Frontal cortex (tissue), 4 donors: ENCODE measurements around the gene VPS13D. TPM values are rescaled to one million over a fixed set of nuclear protein-coding genes. Genes with fewer than 3 reads are reported as not detected.
"Not testable (repeated sequence)": the region's sequence is repeated elsewhere in the genome, so short reads cannot be mapped to it uniquely, and the experiment has no call there.

Experiments used
- DNase-seq, 2 donors: peaks; one replicate each; pipeline ENCODE4 v3.0.0; 2012; ENCODE audit warnings: low spot score in 2 of 2
- FAIRE-seq: peaks from 2 replicates; lab custom pipeline; 2012; peaks lifted over from hg19 to GRCh38; lab: Jason Lieb, UNC
- total RNA-seq: library from RNA; depleted of rRNA; stranded (reverse); fragments of >200 nt; gene quantifications from one replicate; pipeline ENCODE4 v1.2.3, GENCODE V29; 2014
- donor health status: control.
- donor health status: control.
- donor health status: control.

Gene VPS13D
- total RNA-seq, 1 donor from 2014 or later: 34.6 TPM

DNA sequence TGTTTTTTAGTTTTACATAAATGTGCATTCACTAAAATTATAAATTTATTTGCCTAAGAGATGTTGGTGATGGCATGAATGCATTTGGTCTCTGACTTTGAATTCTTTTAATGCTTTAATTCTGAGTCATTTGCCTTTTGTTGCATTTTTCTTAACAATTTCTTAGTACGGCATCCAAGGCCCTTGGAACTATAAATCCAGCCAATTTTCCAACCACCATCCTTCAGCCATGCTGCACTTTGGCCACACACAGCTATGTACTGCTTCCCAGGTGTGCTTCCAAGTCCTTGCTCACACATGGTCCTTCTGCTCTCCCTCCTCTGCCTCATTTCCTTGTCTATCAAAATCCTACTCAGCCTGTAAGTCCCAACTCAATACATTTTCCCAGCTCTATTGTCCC is 227.1 kb downstream of the VPS13D start:
- FAIRE-seq: no peak
- no peak for DNase-seq

GRCh38 chr1:12457771-12458170 is 227.9 kb downstream of the VPS13D start:
- DNase-seq (no peak), FAIRE-seq (no peak)

- FAIRE-seq (no peak), DNase-seq (no peak)
Measured at GRCh38 chr1:12458571-12458970, 228.7 kb downstream of the VPS13D start.

DNA sequence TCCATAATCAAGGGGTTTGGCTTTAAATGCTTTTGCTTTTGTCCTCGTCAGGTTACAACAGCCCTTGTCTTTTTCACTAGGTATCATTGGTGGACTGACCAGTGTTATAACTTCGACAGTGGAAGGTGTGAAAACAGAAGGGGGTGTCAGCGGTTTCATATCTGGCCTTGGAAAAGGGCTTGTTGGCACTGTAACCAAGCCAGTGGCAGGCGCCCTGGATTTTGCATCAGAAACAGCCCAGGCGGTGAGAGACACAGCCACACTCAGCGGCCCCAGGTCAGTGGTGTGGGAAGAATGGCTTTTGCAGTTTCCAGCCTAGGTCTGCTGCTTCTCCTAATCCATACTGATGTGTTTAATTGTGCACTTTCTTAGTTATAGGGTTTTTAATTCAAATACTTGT is 230.3 kb downstream of the VPS13D start:
- DNase-seq (no peak), FAIRE-seq (no peak)

- FAIRE-seq (no peak), DNase-seq (peak in 1 of 2 donors; percentile 16)
Measured at GRCh38 chr1:12460911-12461621, 231.2 kb downstream of the VPS13D start.

DNA sequence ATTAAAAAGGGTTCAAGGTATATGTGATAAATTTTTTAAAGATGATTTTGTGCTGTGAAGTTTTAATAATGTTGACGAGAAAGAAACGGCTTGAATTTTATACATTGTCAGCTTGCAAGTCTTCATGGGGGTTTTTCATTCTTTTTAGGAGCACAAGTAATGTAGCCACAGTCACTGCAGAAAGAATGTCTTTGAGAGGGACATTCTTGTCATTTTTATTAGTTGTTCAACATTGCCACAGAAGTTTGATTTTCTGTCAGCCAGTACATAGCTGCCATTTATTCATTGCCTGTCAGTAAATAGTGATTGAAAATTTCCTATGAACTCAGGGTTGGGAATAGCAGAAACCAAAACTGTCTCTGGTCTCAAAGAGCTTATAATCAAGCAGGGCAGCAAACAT is 231.9 kb downstream of the VPS13D start:
- no peak for DNase-seq
- no peak for FAIRE-seq

GRCh38 chr1:12462586-12462985 is 232.8 kb downstream of the VPS13D start:
- no peak for FAIRE-seq
- DNase-seq: no peak

DNA sequence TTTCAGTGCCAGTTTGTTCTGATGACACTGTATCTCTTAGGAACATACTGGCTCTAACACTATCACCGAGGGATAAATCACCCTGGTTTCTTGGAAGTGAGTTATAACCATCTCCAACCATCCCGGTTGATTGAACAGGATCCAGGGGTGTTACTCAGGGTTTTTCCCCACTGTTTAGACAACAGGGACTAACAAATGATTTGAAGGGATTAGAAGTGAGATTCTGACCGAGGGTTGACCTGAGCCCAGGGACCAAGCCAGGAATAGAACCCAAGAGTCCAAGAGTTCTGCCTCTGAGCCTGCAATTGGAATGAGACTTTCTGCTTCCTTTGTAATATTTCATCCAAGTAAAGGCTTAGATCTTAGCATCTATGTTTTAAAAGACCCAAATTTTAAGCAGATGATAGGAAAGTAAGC is 234.2 kb downstream of the VPS13D start:
- DNase-seq (no peak), FAIRE-seq (no peak)

DNA sequence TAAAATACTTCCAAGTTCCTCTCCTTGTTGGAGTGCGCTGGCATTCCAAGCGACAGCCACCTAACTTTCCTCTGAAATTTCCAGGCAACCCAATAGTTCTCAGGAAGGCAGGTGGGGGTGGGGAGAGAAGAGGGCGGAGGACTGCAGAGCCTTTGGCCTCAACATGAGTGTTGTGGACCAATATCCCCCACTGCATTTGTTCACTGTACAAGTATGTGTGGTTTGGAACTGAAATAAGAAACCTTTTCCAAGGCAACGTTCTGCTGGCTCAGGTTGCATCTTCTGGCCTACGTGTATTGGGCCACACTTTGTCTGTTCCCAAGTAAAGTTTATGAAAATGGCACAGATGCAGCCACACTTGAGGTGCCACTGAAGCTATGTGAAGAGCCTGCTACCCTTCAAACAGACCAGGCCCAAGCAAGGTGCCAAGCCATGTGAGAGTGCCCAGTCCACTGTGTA is 234.8 kb downstream of the VPS13D start:
- no peak for FAIRE-seq

GRCh38 chr1:12465126-12465525 is 235.3 kb downstream of the VPS13D start:
- DNase-seq (no peak), FAIRE-seq (no peak)

More for the DNA sequence above, 234.8 kb downstream of the VPS13D start:
- DNase-seq: no peak

DNA sequence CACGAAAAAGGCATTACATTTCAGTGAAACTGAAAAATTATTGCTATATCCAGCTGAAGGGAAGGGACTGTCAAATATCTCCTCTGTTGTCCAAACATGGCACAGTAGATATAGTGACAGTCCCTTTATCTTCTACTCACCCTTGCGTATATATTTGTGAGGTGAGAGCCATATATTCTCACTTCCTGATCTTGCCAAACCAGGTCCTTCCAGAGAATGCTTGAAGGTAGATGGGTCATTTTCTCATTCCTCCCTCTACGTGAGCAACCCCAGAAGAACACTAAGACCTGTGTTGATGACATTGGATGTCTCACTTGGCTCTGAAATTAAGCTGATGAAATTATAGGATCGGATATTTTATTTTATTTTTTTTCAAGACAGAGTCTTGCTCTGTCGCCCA is 237.0 kb downstream of the VPS13D start:
- FAIRE-seq (no peak), DNase-seq (no peak)

DNA sequence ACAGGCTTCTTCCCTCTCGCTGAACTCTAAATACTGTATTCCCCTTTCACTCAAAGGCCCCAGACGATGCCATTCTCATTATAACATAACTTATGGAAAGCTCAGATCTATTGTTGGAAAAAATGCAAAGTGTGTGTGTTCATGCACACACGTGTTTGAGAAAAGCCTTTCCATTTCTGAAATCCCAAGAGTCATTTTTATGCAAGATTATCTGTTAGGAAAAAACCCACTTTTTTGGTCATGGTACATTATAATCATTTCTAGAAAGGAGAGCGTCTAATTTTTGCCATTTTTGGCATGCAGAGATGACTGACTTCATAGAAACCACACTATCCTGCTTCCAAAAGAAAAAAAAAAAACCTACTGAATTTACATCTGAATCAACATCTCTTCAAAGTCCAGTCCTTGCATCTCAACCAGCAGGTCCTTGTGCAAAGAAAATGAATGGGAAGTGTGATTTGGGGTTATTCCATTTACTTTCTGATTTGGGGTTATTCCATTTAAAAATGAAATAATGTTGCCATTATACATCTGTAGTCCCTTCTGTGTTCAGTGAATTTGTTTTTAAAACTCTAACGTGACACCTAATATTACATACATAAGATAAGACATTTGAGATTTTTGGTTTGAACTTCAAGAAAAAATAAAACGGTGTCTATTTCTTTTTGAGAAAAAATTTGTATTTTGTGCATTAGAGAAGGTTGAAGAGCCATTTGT is 237.9 kb downstream of the VPS13D start:
- DNase-seq (no peak), FAIRE-seq (no peak)

DNA sequence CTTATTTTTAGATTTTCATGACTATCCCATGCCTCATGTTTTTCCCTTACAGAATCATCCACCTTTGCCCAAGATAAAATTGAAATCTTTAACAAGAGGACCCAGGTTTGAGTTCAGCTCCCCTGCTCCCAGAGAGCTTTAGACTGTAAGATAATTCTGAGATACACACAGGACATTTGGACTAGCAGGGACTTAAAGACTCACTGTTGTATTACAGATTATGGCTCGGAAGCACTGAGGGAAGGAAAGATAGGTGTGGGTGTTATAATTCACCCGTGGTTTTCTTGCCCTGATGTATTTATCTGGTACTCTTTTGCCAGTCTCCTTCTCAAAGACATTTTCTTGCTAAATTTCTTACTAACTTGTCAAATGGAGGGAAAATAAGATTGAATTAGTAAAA is 238.5 kb downstream of the VPS13D start:
- DNase-seq (no peak), FAIRE-seq (no peak)

- no peak for DNase-seq
Measured at GRCh38 chr1:12469493-12469892, 239.7 kb downstream of the VPS13D start.

GRCh38 chr1:12469990-12470389 is 240.2 kb downstream of the VPS13D start:
- no peak for FAIRE-seq
- DNase-seq: no peak

More at GRCh38 chr1:12469493-12469892, 239.7 kb downstream of the VPS13D start:
- FAIRE-seq: no peak

- FAIRE-seq, DNase-seq: not testable (repeated sequence)
Measured at GRCh38 chr1:12470916-12471315, 241.1 kb downstream of the VPS13D start.

GRCh38 chr1:12472156-12472797 is 242.4 kb downstream of the VPS13D start:
- FAIRE-seq: no peak
- DNase-seq: no peak

GRCh38 chr1:12472798-12473551 is 243.1 kb downstream of the VPS13D start:
- FAIRE-seq (no peak), DNase-seq (no peak)

- DNase-seq (no peak), FAIRE-seq (no peak)
Measured at GRCh38 chr1:12473596-12474362, 243.9 kb downstream of the VPS13D start.
